Measurements from ENCODE around the gene ITIH2. TPM values are rescaled to one million over a fixed set of nuclear protein-coding genes. Genes with fewer than 3 reads are reported as not detected.

Gene ITIH2
- total RNA-seq, 1 experiment from 2014 or later = 0.57 TPM

- Histone ChIP-seq H4K20me1 (ENCODE audit: insufficient read depth) (no peaks in the 10 kb centered on the region), H3K27ac (ENCODE audit: low read depth, low read length) (no peak overlapping the region), H3K36me3 (ENCODE audit: control insufficient read depth in 1 of 2, insufficient read depth in 2 of 2, low read length in 2 of 2) (no peaks in the 10 kb centered on the region), H3K9me2 (ENCODE audit: insufficient read depth) (no peaks in the 10 kb centered on the region), H3K4me1 (ENCODE audit: control insufficient read depth in 1 of 2, insufficient read depth in 2 of 2, low read length in 2 of 2) (no peaks in the 10 kb centered on the region), H2AFZ (ENCODE audit: low read depth, low read length, poor library complexity, severe bottlenecking) (no peak overlapping the region), H3K4me2 (ENCODE audit: low read length) (no peak overlapping the region), H3K4me3 (replicated peaks in 1 of 2; ENCODE audit: low read depth in 1 of 2, low read length in 2 of 2) (no peak overlapping the region), H3K27me3 (ENCODE audit: insufficient read depth, low read length) (peaks cover 33% of the 10 kb centered on the region), H3K79me2 (ENCODE audit: insufficient read depth, low read length) (no peaks in the 10 kb centered on the region), H3K9ac (ENCODE audit: low read length) (no peak overlapping the region), H3K9me3 (ENCODE audit: control insufficient read depth in 1 of 2, insufficient read depth in 1 of 2, low read depth in 1 of 2, low read length in 2 of 2) (no peaks in the 10 kb centered on the region)
- BruUV-seq (replicated peaks) = no TSS peak
- ATAC-seq (no peak), DNase-seq (ENCODE audit: low read depth, low spot score) (no peak)
- RAD21 ChIA-PET (ENCODE audit: low non-redundant PET in 1 of 2, low total read pairs in 2 of 2, uncharacterized antibody in 2 of 2, unreplicated experiment in 2 of 2) = no interaction called here
- POLR2A ChIA-PET = no interaction called here
- CTCF ChIA-PET = no interaction called here
- intact Hi-C loops (cut with micrococcal nuclease) = no loop called here
- TF ChIP-seq JUND (IDR thresholded peaks at IDR 0.05) = no peak
Observed at GRCh38 chr10:7657552-7657951, 45.6 kb upstream of the ITIH2 start.

GRCh38 chr10:7659560-7659959, 43.6 kb upstream of the ITIH2 start:
- Histone ChIP-seq H3K36me3 (ENCODE audit: control insufficient read depth in 1 of 2, insufficient read depth in 2 of 2, low read length in 2 of 2) (no peaks in the 10 kb centered on the region), H3K79me2 (ENCODE audit: insufficient read depth, low read length) (no peaks in the 10 kb centered on the region), H3K9me2 (ENCODE audit: insufficient read depth) (no peaks in the 10 kb centered on the region), H3K27me3 (ENCODE audit: insufficient read depth, low read length) (peaks cover 27% of the 10 kb centered on the region), H2AFZ (ENCODE audit: low read depth, low read length, poor library complexity, severe bottlenecking) (no peak overlapping the region), H3K9ac (ENCODE audit: low read length) (no peak overlapping the region), H3K9me3 (ENCODE audit: control insufficient read depth in 1 of 2, insufficient read depth in 1 of 2, low read depth in 1 of 2, low read length in 2 of 2) (no peaks in the 10 kb centered on the region), H3K4me1 (ENCODE audit: control insufficient read depth in 1 of 2, insufficient read depth in 2 of 2, low read length in 2 of 2) (no peaks in the 10 kb centered on the region), H3K27ac (ENCODE audit: low read depth, low read length) (no peak overlapping the region), H3K4me3 (replicated peaks in 1 of 2; ENCODE audit: low read depth in 1 of 2, low read length in 2 of 2) (no peak overlapping the region), H4K20me1 (ENCODE audit: insufficient read depth) (no peaks in the 10 kb centered on the region), H3K4me2 (ENCODE audit: low read length) (no peak overlapping the region)
- no TSS peak for BruUV-seq (replicated peaks)
- intact Hi-C loops (cut with micrococcal nuclease) = no loop called here
- TF ChIP-seq, protein P1, sequence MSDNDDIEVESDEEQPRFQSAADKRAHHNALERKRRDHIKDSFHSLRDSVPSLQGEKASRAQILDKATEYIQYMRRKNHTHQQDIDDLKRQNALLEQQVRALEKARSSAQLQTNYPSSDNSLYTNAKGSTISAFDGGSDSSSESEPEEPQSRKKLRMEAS (IDR thresholded peaks at IDR 0.05) = no peak
- TF ChIP-seq CBX3 (IDR thresholded peaks at IDR 0.05; ENCODE audit: low read depth) (no peak), EZH2 (IDR thresholded peaks at IDR 0.05) (no peak), EGR1 (IDR thresholded peaks at IDR 0.05; ENCODE audit: low read depth) (no peak), CEBPB (IDR thresholded peaks at IDR 0.05; ENCODE audit: low read depth) (no peak), POLR2A (IDR thresholded peaks at IDR 0.05; ENCODE audit: borderline replicate concordance, extremely low read depth, insufficient read depth, insufficient read length) (no peak), ZFX (IDR thresholded peaks at IDR 0.05) (no peak), JUND (IDR thresholded peaks at IDR 0.05) (no peak), SP1 (IDR thresholded peaks at IDR 0.05; ENCODE audit: low read depth) (no peak), ELF1 (IDR thresholded peaks at IDR 0.05; ENCODE audit: borderline replicate concordance, low read depth) (no peak), POLR2AphosphoS5 (IDR thresholded peaks at IDR 0.05; ENCODE audit: low read depth, low read length) (no peak), CTCF (IDR thresholded peaks at IDR 0.05 in 2 of 3, conservative IDR thresholded peaks at IDR 0.05 in 1 of 3; ENCODE audit: borderline replicate concordance in 1 of 3, insufficient read depth in 1 of 3, low read depth in 2 of 3, low read length in 2 of 3) (no peak), SRF (IDR thresholded peaks at IDR 0.05; ENCODE audit: low read depth) (no peak)
- no peak for DNase-seq (ENCODE audit: low read depth, low spot score)
- ChIA-PET RAD21 (ENCODE audit: low non-redundant PET in 1 of 2, low total read pairs in 2 of 2, uncharacterized antibody in 2 of 2, unreplicated experiment in 2 of 2) (no interaction called here), CTCF (no interaction called here), POLR2A (no interaction called here)
- no peak for ATAC-seq

Measured in HCT116 (cell line).